Neural progenitor cell (in vitro differentiated cells): ENCODE results near the gene S100G. TPM values are rescaled to one million over a fixed set of nuclear protein-coding genes. Genes with fewer than 3 reads are reported as not detected.

Experiments
- DNase-seq: peaks from one replicate; pipeline ENCODE4 v3.0.0-alpha.2; 2016; ENCODE audit warnings: low spot score
- H2AFZ ChIP-seq: fragments of 200-600 bp; sonication (generic); replicated peaks from 2 replicates; pipeline ENCODE4 v1.6.1; 2016; ENCODE audit warnings: antibody characterized with exemption
- H3F3A ChIP-seq: fragments of 200-600 bp; sonication (generic); 2 replicates; pipeline ENCODE4 v1.6.1; 2016; ENCODE audit warnings: antibody characterized with exemption, low read depth
- H3K27ac ChIP-seq: fragments of 200-600 bp; sonication (generic); 2 replicates; pipeline ENCODE4 v1.5.1; 2016; ENCODE audit warnings: mild to moderate bottlenecking
- H3K27me3 ChIP-seq: fragments of 200-600 bp; sonication (generic); 2 replicates; pipeline ENCODE4 v1.6.1; 2016; ENCODE audit warnings: mild to moderate bottlenecking, moderate library complexity
- H3K36me3 ChIP-seq: fragments of 200-600 bp; sonication (generic); 2 replicates; pipeline ENCODE4 v1.5.1; 2016
- H3K4me1 ChIP-seq: fragments of 200-600 bp; sonication (generic); 2 replicates; pipeline ENCODE4 v1.6.1; 2016; ENCODE audit warnings: mixed run types
- H3K4me2 ChIP-seq: fragments of 200-600 bp; sonication (generic); 2 replicates; pipeline ENCODE4 v1.6.1; 2016
- H3K4me3 ChIP-seq: fragments of 200-600 bp; sonication (generic); 2 replicates; pipeline ENCODE4 v1.5.1; 2016
- H3K79me2 ChIP-seq: fragments of 200-600 bp; sonication (generic); 2 replicates; pipeline ENCODE4 v1.6.1; 2016; ENCODE audit warnings: low read depth
- H3K9ac ChIP-seq: fragments of 200-600 bp; sonication (generic); 2 replicates; pipeline ENCODE4 v1.6.1; 2016
- H3K9me3 ChIP-seq: fragments of 200-600 bp; sonication (generic); 2 replicates; pipeline ENCODE4 v1.5.1; 2016; ENCODE audit warnings: low read depth
- H4K20me1 ChIP-seq: fragments of 200-600 bp; sonication (generic); 2 replicates; pipeline ENCODE4 v1.6.1; 2016; ENCODE audit warnings: low read depth
- H3K27ac Mint-ChIP-seq: 3 replicates; pipeline ENCODE4 v1.8.0; 2021; ENCODE audit warnings: mixed read lengths
- H3K27me3 Mint-ChIP-seq: 2 replicates; pipeline ENCODE4 v1.8.0; 2022; ENCODE audit warnings: low read depth, mild to moderate bottlenecking, inconsistent platforms, moderate library complexity, mixed read lengths; ENCODE audit not compliant: insufficient read depth
- H3K36me3 Mint-ChIP-seq: 3 replicates; pipeline ENCODE4 v1.8.0; 2021; ENCODE audit warnings: mixed read lengths
- H3K4me1 Mint-ChIP-seq: 3 replicates; pipeline ENCODE4 v1.8.0; 2021; ENCODE audit warnings: mixed read lengths
- H3K4me3 Mint-ChIP-seq: 3 replicates; pipeline ENCODE4 v1.8.0; 2021; ENCODE audit warnings: mild to moderate bottlenecking, moderate library complexity, mixed read lengths
- H3K9me3 Mint-ChIP-seq: 3 replicates; pipeline ENCODE4 v1.8.0; 2020; ENCODE audit warnings: mixed read lengths
- CTCF ChIP-seq: fragments of 200-600 bp; sonication (generic); IDR thresholded peaks from 2 replicates; pipeline ENCODE4 v1.5.1; 2017; ENCODE audit warnings: antibody characterized with exemption, mild to moderate bottlenecking
- EZH2 ChIP-seq: fragments of 200-600 bp; sonication (generic); IDR thresholded peaks from 2 replicates; pipeline ENCODE4 v1.6.1; 2017; ENCODE audit warnings: antibody characterized with exemption, mild to moderate bottlenecking, moderate library complexity
- EZH2phosphoT487 ChIP-seq: fragments of 200-600 bp; sonication (generic); IDR thresholded peaks from 2 replicates; pipeline ENCODE4 v1.6.1; 2017; ENCODE audit warnings: antibody characterized with exemption
- total RNA-seq: library from RNA; depleted of rRNA; stranded (reverse); fragments of >200 nt; gene quantifications from 2 replicates; pipeline ENCODE4 v1.2.3, GENCODE V29; 2015; ENCODE audit warnings: low replicate concordance

The S100G gene
- total RNA-seq, 1 donor from 2014 or later: not detected

GRCh38 chrX:16638533-16638932 lies 11.4 kb upstream of the S100G start:
- Mint-ChIP-seq H3K9me3 (no peaks in the 10 kb centered on the region), H3K4me3 (no peak overlapping the region), H3K36me3 (peaks cover 24% of the 10 kb centered on the region), H3K27ac (no peak overlapping the region), H3K4me1 (no peaks in the 10 kb centered on the region), H3K27me3 (peaks cover 4% of the 10 kb centered on the region)
- Histone ChIP-seq H3K4me3 (no peak overlapping the region), H3K4me1 (no peaks in the 10 kb centered on the region), H3K9ac (no peak overlapping the region), H3K27me3 (no peaks in the 10 kb centered on the region), H3K4me2 (no peak overlapping the region), H2AFZ (no peak overlapping the region), H3K27ac (no peak overlapping the region), H3K36me3 (peaks cover 9% of the 10 kb centered on the region), H4K20me1 (no peaks in the 10 kb centered on the region), H3K9me3 (no peaks in the 10 kb centered on the region), H3F3A (no peaks in the 10 kb centered on the region), H3K79me2 (no peaks in the 10 kb centered on the region)
- no peak for TF ChIP-seq EZH2phosphoT487
- TF ChIP-seq EZH2: no peak
- no peak for TF ChIP-seq CTCF
- DNase-seq: no peak

GRCh38 chrX:16639966-16640365 lies 10.0 kb upstream of the S100G start:
- Histone ChIP-seq H3K79me2 (no peaks in the 10 kb centered on the region), H3F3A (no peaks in the 10 kb centered on the region), H3K4me3 (no peak overlapping the region), H3K36me3 (peaks cover 9% of the 10 kb centered on the region), H3K4me1 (no peaks in the 10 kb centered on the region), H3K9me3 (no peaks in the 10 kb centered on the region), H3K4me2 (no peak overlapping the region), H3K9ac (no peak overlapping the region), H4K20me1 (no peaks in the 10 kb centered on the region), H3K27ac (no peak overlapping the region), H2AFZ (no peak overlapping the region), H3K27me3 (no peaks in the 10 kb centered on the region)
- DNase-seq: no peak
- TF ChIP-seq EZH2phosphoT487 (no peak), EZH2 (no peak), CTCF (no peak)
- Mint-ChIP-seq H3K4me1 (no peaks in the 10 kb centered on the region), H3K27ac (no peak overlapping the region), H3K9me3 (no peaks in the 10 kb centered on the region), H3K4me3 (no peak overlapping the region), H3K36me3 (peaks cover 30% of the 10 kb centered on the region), H3K27me3 (peaks cover 4% of the 10 kb centered on the region)

- no peaks in the 10 kb centered on the region for H3K27me3 ChIP-seq
- no peak overlapping the region for H3K27ac ChIP-seq
- DNase-seq: no peak
- H3K79me2 ChIP-seq: no peaks in the 10 kb centered on the region
- Mint-ChIP-seq H3K4me1 (no peaks in the 10 kb centered on the region), H3K27ac (no peak overlapping the region), H3K27me3 (peaks cover 4% of the 10 kb centered on the region), H3K36me3 (peaks cover 34% of the 10 kb centered on the region), H3K4me3 (no peak overlapping the region), H3K9me3 (no peaks in the 10 kb centered on the region)
- H3K4me1 ChIP-seq: no peaks in the 10 kb centered on the region
- H3F3A ChIP-seq: no peaks in the 10 kb centered on the region
- H2AFZ ChIP-seq: no peak overlapping the region
- H3K4me2 ChIP-seq: no peak overlapping the region
- H3K36me3 ChIP-seq: peaks cover 6% of the 10 kb centered on the region
- no peak for TF ChIP-seq EZH2phosphoT487
- TF ChIP-seq EZH2: no peak
- no peak for TF ChIP-seq CTCF
- H3K9ac ChIP-seq: no peak overlapping the region
- H3K9me3 ChIP-seq: no peaks in the 10 kb centered on the region
- no peaks in the 10 kb centered on the region for H4K20me1 ChIP-seq
- H3K4me3 ChIP-seq: no peak overlapping the region
Observed at GRCh38 chrX:16640823-16641222, 9.1 kb upstream of the S100G start.
